ENCODE measurements around the gene CLP1.
"Not testable (repeated sequence)": the region's sequence is repeated elsewhere in the genome, so short reads cannot be mapped to it uniquely, and the experiment has no call there.

DNA sequence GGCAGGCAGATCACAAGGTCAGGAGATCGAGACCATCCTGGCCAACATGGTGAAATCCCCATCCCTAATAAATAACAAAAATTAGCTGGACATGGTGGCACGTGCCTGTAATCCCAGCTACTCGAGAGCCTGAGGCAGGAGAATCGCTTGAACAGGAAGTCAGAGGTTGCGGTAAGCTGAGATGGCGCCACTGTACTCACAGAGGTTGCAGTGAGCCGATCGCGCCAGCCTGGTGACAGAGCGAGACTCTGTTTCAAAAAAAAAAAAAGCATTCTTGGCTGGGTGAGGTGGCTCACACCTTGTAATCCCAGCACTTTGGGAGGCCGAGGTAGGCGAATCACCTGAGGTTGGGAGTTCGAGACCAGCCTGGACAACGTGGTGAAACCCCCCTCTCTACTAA is 5.3 kb upstream of the CLP1 start:
- TF ChIP-seq, protein P1, sequence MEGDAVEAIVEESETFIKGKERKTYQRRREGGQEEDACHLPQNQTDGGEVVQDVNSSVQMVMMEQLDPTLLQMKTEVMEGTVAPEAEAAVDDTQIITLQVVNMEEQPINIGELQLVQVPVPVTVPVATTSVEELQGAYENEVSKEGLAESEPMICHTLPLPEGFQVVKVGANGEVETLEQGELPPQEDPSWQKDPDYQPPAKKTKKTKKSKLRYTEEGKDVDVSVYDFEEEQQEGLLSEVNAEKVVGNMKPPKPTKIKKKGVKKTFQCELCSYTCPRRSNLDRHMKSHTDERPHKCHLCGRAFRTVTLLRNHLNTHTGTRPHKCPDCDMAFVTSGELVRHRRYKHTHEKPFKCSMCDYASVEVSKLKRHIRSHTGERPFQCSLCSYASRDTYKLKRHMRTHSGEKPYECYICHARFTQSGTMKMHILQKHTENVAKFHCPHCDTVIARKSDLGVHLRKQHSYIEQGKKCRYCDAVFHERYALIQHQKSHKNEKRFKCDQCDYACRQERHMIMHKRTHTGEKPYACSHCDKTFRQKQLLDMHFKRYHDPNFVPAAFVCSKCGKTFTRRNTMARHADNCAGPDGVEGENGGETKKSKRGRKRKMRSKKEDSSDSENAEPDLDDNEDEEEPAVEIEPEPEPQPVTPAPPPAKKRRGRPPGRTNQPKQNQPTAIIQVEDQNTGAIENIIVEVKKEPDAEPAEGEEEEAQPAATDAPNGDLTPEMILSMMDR (IDR thresholded peaks at IDR 0.05) = not testable (repeated sequence)
- not testable (repeated sequence) for TF ChIP-seq POLR2A (IDR thresholded peaks at IDR 0.05)

Measured in heart left ventricle (tissue), 13 donors.